ENCODE measurements around the gene ATP10A.

DNA sequence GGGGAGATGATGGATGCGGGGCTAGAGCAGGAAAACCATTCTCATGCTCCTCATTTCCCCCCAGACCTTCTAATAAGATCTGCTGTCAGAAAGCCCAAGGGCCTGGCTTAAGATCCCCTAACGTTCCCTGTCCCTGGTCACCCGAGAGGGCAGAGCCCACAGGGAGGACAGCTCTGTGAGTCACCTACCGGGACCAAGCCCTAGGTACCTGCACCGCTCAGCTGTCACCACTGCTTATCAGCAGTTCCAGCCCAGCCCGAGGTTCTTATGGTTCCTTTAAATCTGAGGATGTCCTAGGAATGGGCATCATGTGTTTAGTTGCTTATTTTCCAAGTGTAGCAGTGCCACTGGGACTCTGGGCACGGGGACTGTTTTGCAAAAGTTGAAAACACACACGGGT lies 53.0 kb downstream of the ATP10A start:
- no peak for TF ChIP-seq CTCF (optimal IDR thresholded peaks at IDR 0.05 in 1 of 3, IDR thresholded peaks at IDR 0.05 in 1 of 3, conservative IDR thresholded peaks at IDR 0.05 in 1 of 3; ENCODE audit: extremely low read depth in 1 of 3, insufficient read depth in 2 of 3, low read length in 3 of 3)
- TF ChIP-seq EZH2 (IDR thresholded peaks at IDR 0.05; ENCODE audit: low read length), result no peak
